ENCODE data around the gene SLC66A2.
"Not testable (repeated sequence)": the region's sequence is repeated elsewhere in the genome, so short reads cannot be mapped to it uniquely, and the experiment has no call there.

SLC66A2 gene

DNA sequence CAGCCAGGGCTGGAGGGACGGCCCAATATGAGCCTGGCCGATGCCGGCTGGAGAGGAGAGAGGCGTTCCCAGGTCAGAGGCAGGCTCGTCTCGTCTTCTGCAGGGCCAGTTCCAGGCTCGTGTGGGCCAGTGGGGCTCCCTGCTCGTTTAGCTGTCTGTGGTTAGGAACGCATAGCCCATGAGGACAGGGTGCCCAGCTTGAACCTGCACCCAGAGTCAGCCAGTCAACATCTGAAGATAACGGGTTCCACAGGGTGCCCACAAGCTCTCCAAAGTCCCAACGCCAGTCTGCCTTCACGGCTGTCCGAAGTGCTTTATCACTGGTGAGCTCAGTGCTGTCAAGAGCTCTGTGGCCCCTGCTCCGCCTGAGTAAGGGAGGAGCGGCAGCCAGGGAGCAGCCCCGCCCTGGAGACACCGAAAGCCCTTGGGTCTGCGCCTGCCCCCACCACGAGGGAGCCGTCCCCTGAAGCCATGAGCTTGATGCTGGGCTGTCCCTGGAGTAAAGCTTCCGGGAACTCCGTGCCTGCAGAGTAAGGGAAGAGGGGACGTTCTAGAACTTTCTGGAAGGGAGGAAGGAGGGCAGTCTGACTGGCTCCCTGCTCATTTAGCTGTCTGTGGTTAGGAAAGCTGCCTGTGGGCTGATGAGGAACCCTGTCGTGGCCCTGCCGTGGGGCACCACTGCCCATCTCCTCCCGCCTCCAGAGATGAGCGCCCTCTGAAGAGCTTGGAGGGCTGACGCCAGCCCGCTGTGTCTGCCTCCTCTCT, 10.3 kb upstream of the SLC66A2 start:
- Histone ChIP-seq H4K20me1 (ENCODE audit: low read depth, low read length) (no peaks in the 10 kb centered on the region), H2AFZ (ENCODE audit: low read depth, low read length, severe bottlenecking) (no peak overlapping the region), H3K9ac (ENCODE audit: low read length) (no peak overlapping the region), H3K9me2 (replicated peaks; ENCODE audit: insufficient read depth, low read length) (no peaks in the 10 kb centered on the region), H3K27ac (ENCODE audit: low read depth, low read length) (no peak overlapping the region), H3K9me3 (ENCODE audit: insufficient read depth, low read length) (no peaks in the 10 kb centered on the region), H3F3A (ENCODE audit: insufficient read depth) (no peaks in the 10 kb centered on the region), H3K79me2 (ENCODE audit: insufficient read depth, low read length) (no peaks in the 10 kb centered on the region), H3K4me2 (ENCODE audit: low read depth, low read length, poor library complexity, severe bottlenecking) (no peak overlapping the region), H3K36me3 (ENCODE audit: low read length) (no peaks in the 10 kb centered on the region), H3K27me3 (ENCODE audit: low read length) (no peaks in the 10 kb centered on the region), H3K4me3 (ENCODE audit: insufficient read depth, low read length, poor library complexity, severe bottlenecking) (no peak overlapping the region)
- TF ChIP-seq, protein P1, sequence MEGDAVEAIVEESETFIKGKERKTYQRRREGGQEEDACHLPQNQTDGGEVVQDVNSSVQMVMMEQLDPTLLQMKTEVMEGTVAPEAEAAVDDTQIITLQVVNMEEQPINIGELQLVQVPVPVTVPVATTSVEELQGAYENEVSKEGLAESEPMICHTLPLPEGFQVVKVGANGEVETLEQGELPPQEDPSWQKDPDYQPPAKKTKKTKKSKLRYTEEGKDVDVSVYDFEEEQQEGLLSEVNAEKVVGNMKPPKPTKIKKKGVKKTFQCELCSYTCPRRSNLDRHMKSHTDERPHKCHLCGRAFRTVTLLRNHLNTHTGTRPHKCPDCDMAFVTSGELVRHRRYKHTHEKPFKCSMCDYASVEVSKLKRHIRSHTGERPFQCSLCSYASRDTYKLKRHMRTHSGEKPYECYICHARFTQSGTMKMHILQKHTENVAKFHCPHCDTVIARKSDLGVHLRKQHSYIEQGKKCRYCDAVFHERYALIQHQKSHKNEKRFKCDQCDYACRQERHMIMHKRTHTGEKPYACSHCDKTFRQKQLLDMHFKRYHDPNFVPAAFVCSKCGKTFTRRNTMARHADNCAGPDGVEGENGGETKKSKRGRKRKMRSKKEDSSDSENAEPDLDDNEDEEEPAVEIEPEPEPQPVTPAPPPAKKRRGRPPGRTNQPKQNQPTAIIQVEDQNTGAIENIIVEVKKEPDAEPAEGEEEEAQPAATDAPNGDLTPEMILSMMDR (IDR thresholded peaks at IDR 0.05; ENCODE audit: insufficient read depth, low read length, poor library complexity, severe bottlenecking), result no peak
- TF ChIP-seq EZH2phosphoT487 (conservative IDR thresholded peaks at IDR 0.05; ENCODE audit: low read length), result no peak

DNA sequence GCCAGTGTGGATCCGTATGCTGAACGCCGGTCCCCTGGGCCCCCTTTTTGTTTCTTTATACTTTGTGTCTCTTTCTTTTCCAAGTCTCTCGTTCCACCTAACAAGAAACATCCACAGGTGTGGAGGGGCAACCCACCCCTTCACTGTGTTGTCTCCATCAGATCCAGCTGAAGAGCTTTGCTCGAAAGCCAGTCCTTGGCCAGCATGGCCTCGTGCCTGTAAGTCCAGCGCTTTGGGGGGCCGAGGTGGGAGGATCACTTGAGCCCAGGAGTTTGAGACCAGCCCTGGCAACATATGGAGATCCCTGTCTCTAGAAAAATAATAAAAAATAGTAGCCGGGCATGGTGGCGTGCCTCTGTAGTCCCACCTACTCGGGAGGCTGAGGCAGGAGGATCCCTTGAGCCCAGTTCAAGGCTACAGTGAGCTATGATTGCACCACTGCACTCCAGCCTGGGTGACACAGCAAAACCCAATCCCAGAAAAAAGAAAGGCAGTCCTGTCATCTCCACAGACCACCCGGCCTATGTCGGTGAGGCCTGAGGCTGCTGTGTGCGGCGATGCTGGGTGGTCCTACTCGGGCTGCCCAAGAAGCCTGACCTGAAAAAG, 9.6 kb upstream of the SLC66A2 start:
- H3K9me3 ChIP-seq (ENCODE audit: insufficient read depth, low read length), result no peaks in the 10 kb centered on the region
- no peak overlapping the region for H3K4me3 ChIP-seq (ENCODE audit: insufficient read depth, low read length, poor library complexity, severe bottlenecking)
- H3K27me3 ChIP-seq (ENCODE audit: low read length), result no peaks in the 10 kb centered on the region
- no peak overlapping the region for H3K9ac ChIP-seq (ENCODE audit: low read length)
- H3K9me2 ChIP-seq (replicated peaks; ENCODE audit: insufficient read depth, low read length), result no peaks in the 10 kb centered on the region
- H3K27ac ChIP-seq (ENCODE audit: low read depth, low read length), result no peak overlapping the region
- TF ChIP-seq, protein P1 (IDR thresholded peaks at IDR 0.05; ENCODE audit: insufficient read depth, low read length, poor library complexity, severe bottlenecking), result no peak
- TF ChIP-seq EZH2phosphoT487 (conservative IDR thresholded peaks at IDR 0.05; ENCODE audit: low read length), result no peak
- H3K36me3 ChIP-seq (ENCODE audit: low read length), result no peaks in the 10 kb centered on the region
- no peaks in the 10 kb centered on the region for H3F3A ChIP-seq (ENCODE audit: insufficient read depth)
- H4K20me1 ChIP-seq (ENCODE audit: low read depth, low read length), result no peaks in the 10 kb centered on the region
- H3K79me2 ChIP-seq (ENCODE audit: insufficient read depth, low read length), result no peaks in the 10 kb centered on the region
- H2AFZ ChIP-seq (ENCODE audit: low read depth, low read length, severe bottlenecking), result no peak overlapping the region
- H3K4me2 ChIP-seq (ENCODE audit: low read depth, low read length, poor library complexity, severe bottlenecking), result no peak overlapping the region

DNA sequence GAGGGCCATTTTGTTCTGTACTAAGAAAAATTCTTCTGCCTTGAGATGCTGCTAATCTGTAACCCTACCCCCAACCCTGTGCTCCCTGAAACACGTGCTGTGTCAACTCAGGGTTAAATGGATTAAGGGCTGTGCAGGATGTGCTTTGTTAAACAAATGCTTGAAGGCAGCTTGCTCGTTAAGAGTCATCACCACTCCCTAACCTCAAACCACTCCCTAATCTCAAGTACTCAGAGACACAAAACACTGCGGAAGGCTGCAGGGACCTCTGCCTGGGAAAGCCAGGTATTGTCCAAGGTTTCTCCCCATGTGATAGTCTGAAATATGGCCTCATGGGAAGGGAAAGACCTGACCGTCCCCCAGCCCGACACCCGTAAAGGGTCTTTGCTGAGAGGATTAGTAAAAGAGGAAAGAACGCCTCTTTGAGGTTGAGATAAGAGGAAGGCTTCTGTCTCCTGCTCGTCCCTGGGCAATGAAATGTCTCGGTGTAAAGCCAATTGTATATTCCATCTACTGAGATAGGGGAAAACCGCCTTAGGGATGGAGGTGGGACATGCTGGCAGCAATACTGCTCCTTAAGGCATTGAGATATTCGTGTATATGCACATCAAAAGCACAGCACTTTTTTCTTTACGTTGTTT, 8.8 kb upstream of the SLC66A2 start:
- H3K9me2 ChIP-seq (replicated peaks; ENCODE audit: insufficient read depth, low read length); H4K20me1 ChIP-seq (ENCODE audit: low read depth, low read length); H3K79me2 ChIP-seq (ENCODE audit: insufficient read depth, low read length); H3F3A ChIP-seq (ENCODE audit: insufficient read depth); H3K4me3 ChIP-seq (ENCODE audit: insufficient read depth, low read length, poor library complexity, severe bottlenecking); H3K4me2 ChIP-seq (ENCODE audit: low read depth, low read length, poor library complexity, severe bottlenecking); H3K36me3 ChIP-seq (ENCODE audit: low read length); H2AFZ ChIP-seq (ENCODE audit: low read depth, low read length, severe bottlenecking); H3K27ac ChIP-seq (ENCODE audit: low read depth, low read length); H3K9me3 ChIP-seq (ENCODE audit: insufficient read depth, low read length); H3K27me3 ChIP-seq (ENCODE audit: low read length); H3K9ac ChIP-seq (ENCODE audit: low read length): not testable (repeated sequence)

DNA sequence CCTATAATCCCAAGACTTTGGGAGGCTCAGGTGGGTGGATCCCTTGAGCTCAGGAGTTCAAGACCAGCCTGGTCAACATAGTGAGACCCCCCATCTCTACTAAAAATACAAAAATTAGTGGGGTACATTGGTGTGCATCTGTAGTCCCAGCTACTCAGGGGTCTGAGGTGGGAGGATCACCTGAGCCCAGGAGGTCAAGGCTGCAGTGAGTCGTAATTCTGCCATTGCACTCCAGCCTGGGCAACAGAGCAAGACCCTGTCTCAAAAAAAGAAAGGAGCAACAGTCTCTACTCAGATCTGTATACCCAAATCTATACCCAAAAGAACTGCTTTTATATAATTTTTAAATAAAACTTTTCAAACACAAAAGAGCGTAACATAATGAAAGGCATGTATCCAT, 7.5 kb upstream of the SLC66A2 start:
- Histone ChIP-seq H3K27me3 (ENCODE audit: low read length) (no peaks in the 10 kb centered on the region), H3K27ac (ENCODE audit: low read depth, low read length) (no peak overlapping the region)

More for the DNA sequence above, 7.5 kb upstream of the SLC66A2 start:
- TF ChIP-seq EZH2phosphoT487 (conservative IDR thresholded peaks at IDR 0.05; ENCODE audit: low read length), result no peak
- TF ChIP-seq, protein P1 (IDR thresholded peaks at IDR 0.05; ENCODE audit: insufficient read depth, low read length, poor library complexity, severe bottlenecking), result no peak
- Histone ChIP-seq H3K79me2 (ENCODE audit: insufficient read depth, low read length) (no peaks in the 10 kb centered on the region), H3K9ac (ENCODE audit: low read length) (no peak overlapping the region), H3K9me3 (ENCODE audit: insufficient read depth, low read length) (no peaks in the 10 kb centered on the region), H3F3A (ENCODE audit: insufficient read depth) (no peaks in the 10 kb centered on the region), H2AFZ (ENCODE audit: low read depth, low read length, severe bottlenecking) (no peak overlapping the region), H4K20me1 (ENCODE audit: low read depth, low read length) (no peaks in the 10 kb centered on the region), H3K4me3 (ENCODE audit: insufficient read depth, low read length, poor library complexity, severe bottlenecking) (no peak overlapping the region), H3K9me2 (replicated peaks; ENCODE audit: insufficient read depth, low read length) (no peaks in the 10 kb centered on the region), H3K36me3 (ENCODE audit: low read length) (no peaks in the 10 kb centered on the region), H3K4me2 (ENCODE audit: low read depth, low read length, poor library complexity, severe bottlenecking) (no peak overlapping the region)

Data from SU-DHL-6 (cell line).